ENCODE measurements around the gene PYDC1. TPM values are rescaled to one million over a fixed set of nuclear protein-coding genes. Genes with fewer than 3 reads are reported as not detected.
A peak's percentile ranks its signal among the peaks of the same experiment; 100 is the strongest.

Gene PYDC1
- total and polyA plus RNA-seq, 2 of the 13 experiments (the other 11 are each of a cell fraction or from before 2014, with no cell fraction given), result not detected

GRCh38 chr16:31204871-31205666 lies 11.9 kb downstream of the PYDC1 start:
- BruUV-seq (replicated peaks), result no TSS peak
- no peaks in the 10 kb centered on the region for H4K20me1 ChIP-seq (ENCODE audit: insufficient read depth, low read length)
- TF ChIP-seq POLR2AphosphoS2 (IDR thresholded peaks at IDR 0.05; ENCODE audit: low read depth, low read length) (peak; percentile 77; the same call in 1 of the 2 replicates), ZNF121 (CRISPR knock-in tag; IDR thresholded peaks at IDR 0.05) (peak; percentile 38; the same call in 1 of the 2 replicates), SSRP1 (CRISPR knock-in tag; IDR thresholded peaks at IDR 0.05) (no peak)
- H3K79me2 ChIP-seq (ENCODE audit: insufficient read depth, low read length), result no peaks in the 10 kb centered on the region
- intact Hi-C loops (cut with micrococcal nuclease; ENCODE audit: unreplicated experiment) (loop anchor here (5.0 kb wide), 1 partner anchor 237 kb away; the partner anchor contains the start of gene ZNF843), in situ Hi-C loops (cut with HindIII; ENCODE audit: extremely low pct_ligation_motif_present, low pct_unique_long_range_greater_than_20kb) (loop anchor here (25.0 kb wide), 2 partner anchors 232 to 657 kb away; partner anchors contain the start of genes COX6A2, ZNF267 and ZNF843)
- ATAC-seq (no peak), FAIRE-seq (no peak), DNase-seq (ENCODE audit: low spot score) (no peak)
- H3K36me3 ChIP-seq (replicated peaks in 1 of 2; ENCODE audit: control insufficient read depth in 1 of 2, insufficient read depth in 2 of 2, low read length in 2 of 2), result no peaks in the 10 kb centered on the region
- H3K4me3 ChIP-seq (replicated peaks in 1 of 3; ENCODE audit: insufficient read depth in 1 of 3, low read depth in 2 of 3, low read length in 3 of 3), result no peak overlapping the region
- no peak overlapping the region for H3K4me2 ChIP-seq (ENCODE audit: low read depth, low read length)
- no peaks in the 10 kb centered on the region for H3K9me3 ChIP-seq (ENCODE audit: low read length)
- no peak overlapping the region for H3K9ac ChIP-seq (ENCODE audit: insufficient read depth, low read depth, low read length)
- H3K4me1 ChIP-seq (ENCODE audit: insufficient read depth, low read length), result peaks cover 55% of the 10 kb centered on the region
- H2AFZ ChIP-seq (ENCODE audit: low read length), result no peak overlapping the region
- POLR2A ChIA-PET, result interaction anchor here (0.9 kb wide), 1 partner anchor 26 kb away, joined by 3 read pairs; the partner anchor contains the start of gene FUS
- H3K27ac ChIP-seq (ENCODE audit: extremely low read length, insufficient read depth, low read length), result no peak overlapping the region
- WGBS (ENCODE audit: low lambda C conversion rate), result 51% methylated on average over 9 of the region's 9 CpGs
- peaks cover 3 to 39% of the 10 kb centered on the region in 2 experiments; a peak in 4 of 5 replicates for H3K27me3 ChIP-seq (ENCODE audit: control insufficient read depth in 1 of 2, insufficient read depth in 2 of 2, low read length in 2 of 2)
- CTCF ChIA-PET (ENCODE audit: low intra/inter-chr PET ratio, low total read pairs), result no interaction called here

GRCh38 chr16:31202414-31203375 lies 14.2 kb downstream of the PYDC1 start, which contains the start of gene PYCARD:
Gene PYCARD, minus strand, starts transcription at chr16:31202760. Its CDS starts 70 bp downstream, at chr16:31202690.
- FAIRE-seq (no peak), ATAC-seq (peak; percentile 23), DNase-seq (ENCODE audit: low spot score) (no peak)
- H3K27me3 ChIP-seq (ENCODE audit: control insufficient read depth in 1 of 2, insufficient read depth in 2 of 2, low read length in 2 of 2), result peaks cover 0 to 35% of the 10 kb centered on the region in 2 experiments; a peak in 4 of 5 replicates
- no peak within 1 kb of the TSS for H3K27ac ChIP-seq (ENCODE audit: extremely low read length, insufficient read depth, low read length)
- H4K20me1 ChIP-seq (ENCODE audit: insufficient read depth, low read length), result no peaks in the 10 kb centered on the region
- H3K4me1 ChIP-seq (ENCODE audit: insufficient read depth, low read length), result peaks cover 57% of the 10 kb centered on the region
- H3K4me2 ChIP-seq (ENCODE audit: low read depth, low read length), result peak within 1 kb of the TSS; percentile 92
- 38% methylated on average over 26 of the region's 69 CpGs for WGBS (ENCODE audit: low lambda C conversion rate)
- in situ Hi-C loops (cut with HindIII; ENCODE audit: extremely low pct_ligation_motif_present, low pct_unique_long_range_greater_than_20kb) (loop anchor here (25.0 kb wide), 2 partner anchors 235 to 660 kb away; partner anchors contain the start of genes COX6A2, ZNF267 and ZNF843), intact Hi-C loops (cut with micrococcal nuclease; ENCODE audit: unreplicated experiment) (loop anchor here (5.0 kb wide), 1 partner anchor 240 kb away; the partner anchor contains the start of gene ZNF843)
- H3K9ac ChIP-seq (ENCODE audit: insufficient read depth, low read depth, low read length), result peak within 1 kb of the TSS; percentile 54
- ChIA-PET POLR2A (interaction anchor here (0.7 to 2.9 kb wide), 5 partner anchors 8 to 257 kb away, joined by 3 to 34 read pairs (median 5); partner anchors contain the start of genes FUS and KAT8), CTCF (ENCODE audit: low intra/inter-chr PET ratio, low total read pairs) (no interaction called here)
- no peaks in the 10 kb centered on the region for H3K36me3 ChIP-seq (replicated peaks in 1 of 2; ENCODE audit: control insufficient read depth in 1 of 2, insufficient read depth in 2 of 2, low read length in 2 of 2)
- BruUV-seq (replicated peaks), result no TSS peak
- no peak within 1 kb of the TSS for H2AFZ ChIP-seq (ENCODE audit: low read length)
- peak within 1 kb of the TSS; percentile 61 to 77 (median 61) for H3K4me3 ChIP-seq (replicated peaks in 1 of 3; ENCODE audit: insufficient read depth in 1 of 3, low read depth in 2 of 3, low read length in 3 of 3)
- no peaks in the 10 kb centered on the region for H3K79me2 ChIP-seq (ENCODE audit: insufficient read depth, low read length)
- H3K9me3 ChIP-seq (ENCODE audit: low read length), result no peaks in the 10 kb centered on the region
- TF ChIP-seq ZNF207 (IDR thresholded peaks at IDR 0.05; ENCODE audit: borderline replicate concordance) (no peak), SAFB2 (CRISPR knock-in tag; IDR thresholded peaks at IDR 0.05; ENCODE audit: borderline replicate concordance, low read depth) (peak; percentile 67; the same call in 1 of the 2 replicates), ZNF234 (CRISPR knock-in tag; conservative IDR thresholded peaks at IDR 0.05) (0 out of 2 replicates have a peak, but pooled peaks have one; percentile 38), ZNF747 (CRISPR knock-in tag; IDR thresholded peaks at IDR 0.05; ENCODE audit: borderline replicate concordance) (0 out of 2 replicates have a peak, but pooled peaks have one; percentile 53)
- TF ChIP-seq, protein P1, sequence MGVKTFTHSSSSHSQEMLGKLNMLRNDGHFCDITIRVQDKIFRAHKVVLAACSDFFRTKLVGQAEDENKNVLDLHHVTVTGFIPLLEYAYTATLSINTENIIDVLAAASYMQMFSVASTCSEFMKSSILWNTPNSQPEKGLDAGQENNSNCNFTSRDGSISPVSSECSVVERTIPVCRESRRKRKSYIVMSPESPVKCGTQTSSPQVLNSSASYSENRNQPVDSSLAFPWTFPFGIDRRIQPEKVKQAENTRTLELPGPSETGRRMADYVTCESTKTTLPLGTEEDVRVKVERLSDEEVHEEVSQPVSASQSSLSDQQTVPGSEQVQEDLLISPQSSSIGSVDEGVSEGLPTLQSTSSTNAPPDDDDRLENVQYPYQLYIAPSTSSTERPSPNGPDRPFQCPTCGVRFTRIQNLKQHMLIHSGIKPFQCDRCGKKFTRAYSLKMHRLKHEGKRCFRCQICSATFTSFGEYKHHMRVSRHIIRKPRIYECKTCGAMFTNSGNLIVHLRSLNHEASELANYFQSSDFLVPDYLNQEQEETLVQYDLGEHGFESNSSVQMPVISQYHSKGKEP (CRISPR knock-in tag; IDR thresholded peaks at IDR 0.05), result no peak
- TF ChIP-seq, protein P2, sequence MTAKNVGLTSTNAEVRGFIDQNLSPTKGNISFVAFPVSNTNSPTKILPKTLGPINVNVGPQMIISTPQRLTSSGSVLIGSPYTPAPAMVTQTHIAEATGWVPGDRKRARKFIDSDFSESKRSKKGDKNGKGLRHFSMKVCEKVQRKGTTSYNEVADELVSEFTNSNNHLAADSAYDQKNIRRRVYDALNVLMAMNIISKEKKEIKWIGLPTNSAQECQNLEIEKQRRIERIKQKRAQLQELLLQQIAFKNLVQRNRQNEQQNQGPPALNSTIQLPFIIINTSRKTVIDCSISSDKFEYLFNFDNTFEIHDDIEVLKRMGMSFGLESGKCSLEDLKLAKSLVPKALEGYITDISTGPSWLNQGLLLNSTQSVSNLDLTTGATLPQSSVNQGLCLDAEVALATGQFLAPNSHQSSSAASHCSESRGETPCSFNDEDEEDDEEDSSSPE (CRISPR knock-in tag; IDR thresholded peaks at IDR 0.05), result 0 out of 2 replicates have a peak, but pooled peaks have one; percentile 24
- TF ChIP-seq, protein P3, sequence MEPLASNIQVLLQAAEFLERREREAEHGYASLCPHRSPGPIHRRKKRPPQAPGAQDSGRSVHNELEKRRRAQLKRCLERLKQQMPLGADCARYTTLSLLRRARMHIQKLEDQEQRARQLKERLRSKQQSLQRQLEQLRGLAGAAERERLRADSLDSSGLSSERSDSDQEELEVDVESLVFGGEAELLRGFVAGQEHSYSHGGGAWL (CRISPR knock-in tag; IDR thresholded peaks at IDR 0.05), result peak; percentile 30; the same call in 1 of the 2 replicates

Data from HepG2 (cell line).